H9 (cell line): ENCODE results near the gene DCAF6. TPM values are rescaled to one million over a fixed set of nuclear protein-coding genes. Genes with fewer than 3 reads are reported as not detected.

Experiments used
- DNase-seq: peaks from one replicate; pipeline ENCODE4 v3.0.0-alpha.2; 2017
- H2AFZ ChIP-seq: one replicate; pipeline ENCODE4 v1.6.1; 2013; ENCODE audit warnings: mild to moderate bottlenecking, low read length, control low read depth, moderate library complexity
- H2AK5ac ChIP-seq: 2 replicates; pipeline ENCODE4 v1.6.1; 2013; ENCODE audit warnings: low read length, control low read depth, mixed read lengths; ENCODE audit not compliant: insufficient read length
- H2BK120ac ChIP-seq: one replicate; pipeline ENCODE4 v1.6.1; 2013; ENCODE audit warnings: low read depth, mild to moderate bottlenecking, low read length, control low read depth, inconsistent platforms; ENCODE audit not compliant: poor library complexity, severe bottlenecking
- H2BK12ac ChIP-seq: 2 replicates; pipeline ENCODE4 v1.6.1; 2013; ENCODE audit warnings: low read length, control low read depth, mixed read lengths, low read depth; ENCODE audit not compliant: insufficient read length
- H2BK15ac ChIP-seq: 2 replicates; pipeline ENCODE4 v1.6.1; 2013; ENCODE audit warnings: low read depth, low read length, control low read depth
- H2BK20ac ChIP-seq: one replicate; pipeline ENCODE4 v1.6.1; 2013; ENCODE audit warnings: low read depth, mild to moderate bottlenecking, low read length, control low read depth, inconsistent platforms; ENCODE audit not compliant: poor library complexity, severe bottlenecking
- H2BK5ac ChIP-seq: 2 replicates; pipeline ENCODE4 v1.6.1; 2013; ENCODE audit warnings: low read length, control low read depth, mixed read lengths; ENCODE audit not compliant: insufficient read length
- H3K14ac ChIP-seq: 2 replicates; pipeline ENCODE4 v1.6.1; 2013; ENCODE audit warnings: low read length, control low read depth; ENCODE audit not compliant: insufficient read depth
- H3K18ac ChIP-seq: 2 replicates; pipeline ENCODE4 v1.6.1; 2013; ENCODE audit warnings: low read depth, mild to moderate bottlenecking, mixed read lengths, low read length, control low read depth; ENCODE audit not compliant: insufficient read length
- H3K23ac ChIP-seq: 2 replicates; pipeline ENCODE4 v1.6.1; 2013; ENCODE audit warnings: low read length, control low read depth, mixed read lengths, low read depth; ENCODE audit not compliant: insufficient read length
- H3K23me2 ChIP-seq: 2 replicates; pipeline ENCODE4 v1.6.1; 2013; ENCODE audit warnings: low read depth, mild to moderate bottlenecking, mixed read lengths, low read length, control low read depth; ENCODE audit not compliant: insufficient read length, poor library complexity, severe bottlenecking
- H3K27ac ChIP-seq: 2 replicates; pipeline ENCODE4 v1.5.1; 2013; ENCODE audit warnings: low read length, control low read depth, mixed read lengths, low read depth; ENCODE audit not compliant: insufficient read length
- H3K27me3 ChIP-seq: 2 replicates; pipeline ENCODE4 v1.6.1; 2013; ENCODE audit warnings: low read length, control low read depth, inconsistent platforms; ENCODE audit not compliant: insufficient read depth
- H3K4ac ChIP-seq: 2 replicates; pipeline ENCODE4 v1.6.1; 2013; ENCODE audit warnings: low read depth, mild to moderate bottlenecking, control low read depth, inconsistent platforms, low read length, moderate library complexity
- H3K4me1 ChIP-seq: 2 replicates; pipeline ENCODE4 v1.6.1; 2013; ENCODE audit warnings: low read length, control low read depth, inconsistent platforms; ENCODE audit not compliant: insufficient read depth
- H3K4me2 ChIP-seq: 2 replicates; pipeline ENCODE4 v1.6.1; 2013; ENCODE audit warnings: low read length, control low read depth, mixed read lengths; ENCODE audit not compliant: insufficient read length, insufficient read depth
- H3K56ac ChIP-seq: 2 replicates; pipeline ENCODE4 v1.6.1; 2013; ENCODE audit warnings: low read depth, mild to moderate bottlenecking, mixed read lengths, low read length, control low read depth; ENCODE audit not compliant: insufficient read length
- H3K79me1 ChIP-seq: 2 replicates; pipeline ENCODE4 v1.6.1; 2013; ENCODE audit warnings: low read depth, mild to moderate bottlenecking, moderate library complexity, low read length, control low read depth, inconsistent platforms; ENCODE audit not compliant: insufficient read depth, poor library complexity, severe bottlenecking
- H3K79me2 ChIP-seq: 2 replicates; pipeline ENCODE4 v1.6.1; 2013; ENCODE audit warnings: low read length, control low read depth, inconsistent platforms; ENCODE audit not compliant: insufficient read depth
- H3K9ac ChIP-seq: 2 replicates; pipeline ENCODE4 v1.6.1; 2013; ENCODE audit warnings: low read length, control low read depth, mixed read lengths; ENCODE audit not compliant: insufficient read length; ENCODE audit errors: extremely low read depth
- H3K9me3 ChIP-seq: one replicate; pipeline ENCODE4 v1.6.1; 2013; ENCODE audit warnings: low read depth, low read length, inconsistent platforms; ENCODE audit not compliant: control insufficient read depth
- H3T11ph ChIP-seq: one replicate; pipeline ENCODE4 v1.6.1; 2013; ENCODE audit warnings: mild to moderate bottlenecking, low read length, control low read depth, inconsistent platforms
- H4K20me1 ChIP-seq: one replicate; pipeline ENCODE4 v1.6.1; 2013; ENCODE audit not compliant: control insufficient read depth, insufficient read length, insufficient read depth
- H4K5ac ChIP-seq: 2 replicates; pipeline ENCODE4 v1.6.1; 2013; ENCODE audit warnings: low read depth, mild to moderate bottlenecking, mixed read lengths, low read length, control low read depth; ENCODE audit not compliant: insufficient read length
- H4K8ac ChIP-seq: replicated peaks from 2 replicates; pipeline ENCODE4 v1.6.1; 2013; ENCODE audit warnings: low read length, control low read depth, mixed read lengths, low read depth; ENCODE audit not compliant: insufficient read length
- H4K91ac ChIP-seq: 2 replicates; pipeline ENCODE4 v1.6.1; 2013; ENCODE audit warnings: low read depth, mild to moderate bottlenecking, moderate library complexity, mixed read lengths, low read length, control low read depth; ENCODE audit not compliant: insufficient read length
- H3K27ac Mint-ChIP-seq, 3 experiments: 2 replicates in 2 of 3; 3 replicates in 1 of 3; pipeline ENCODE4 v1.8.0; 2020 to 2021; ENCODE audit warnings: mixed read lengths in 3 of 3, mild to moderate bottlenecking in 1 of 3, moderate library complexity in 1 of 3
- H3K27me3 Mint-ChIP-seq: 2 replicates; pipeline ENCODE4 v1.8.0; 2021; ENCODE audit warnings: low read depth, mild to moderate bottlenecking, moderate library complexity, mixed read lengths
- H3K36me3 Mint-ChIP-seq, 3 experiments: 2 replicates in 2 of 3; 3 replicates in 1 of 3; pipeline ENCODE4 v1.8.0; 2020 to 2021; ENCODE audit warnings: low read depth in 3 of 3, mixed read lengths in 3 of 3; ENCODE audit not compliant: insufficient read depth in 1 of 3
- H3K4me1 Mint-ChIP-seq, 2 experiments: 2 replicates each; pipeline ENCODE4 v1.8.0; 2020; ENCODE audit warnings: mixed read lengths in 2 of 2
- H3K4me3 Mint-ChIP-seq, 2 experiments: 2 replicates in 1 of 2; 3 replicates in 1 of 2; pipeline ENCODE4 v1.8.0; 2020 to 2021; ENCODE audit warnings: mild to moderate bottlenecking in 2 of 2, mixed read lengths in 2 of 2, moderate library complexity in 1 of 2
- H3K9me3 Mint-ChIP-seq, 2 experiments: 2 replicates in 1 of 2; 3 replicates in 1 of 2; pipeline ENCODE4 v1.8.0; 2020; ENCODE audit warnings: mild to moderate bottlenecking in 2 of 2, mixed read lengths in 2 of 2, moderate library complexity in 1 of 2
- CTCF ChIP-seq: fragments of 200-600 bp; sonication (generic); conservative IDR thresholded peaks from 3 replicates; pipeline ENCODE4 v1.8.0; 2021; ENCODE audit warnings: antibody characterized with exemption, mild to moderate bottlenecking
- WGBS: extraction: QIAGEN DNeasy Blood & Tissue Kit; methylation state at CpG from one replicate; pipeline ENCODE4 v1.1.7; 2013; ENCODE audit warnings: missing lambda C conversion rate, low lambda C conversion rate, mixed read lengths; ENCODE audit not compliant: insufficient read length; ENCODE audit errors: extremely low coverage; 5-methylcytosine and 5-hydroxymethylcytosine counted together
- total RNA-seq: library from RNA; stranded (reverse); gene quantifications from 2 replicates; pipeline ENCODE4 v1.2.1, GENCODE V29; 2021

DCAF6 gene
- total RNA-seq, 1 experiment from 2014 or later: 16.0 TPM

- Mint-ChIP-seq H3K4me3 (no peak overlapping the region), H3K36me3 (peaks cover 0 to 18% (median 3%) of the 10 kb centered on the region in 3 experiments; a peak in 4 of 7 replicates), H3K27ac (peak overlapping the region in 1 of 3 experiments; percentile 50; a peak in 2 of 7 replicates), H3K27me3 (no peaks in the 10 kb centered on the region), H3K4me1 (peaks cover 17 to 22% of the 10 kb centered on the region in 2 experiments), H3K9me3 (no peaks in the 10 kb centered on the region)
- Histone ChIP-seq H4K91ac (no peak overlapping the region), H2AFZ (no peak overlapping the region), H3T11ph (no peak overlapping the region), H3K18ac (no peak overlapping the region), H2BK120ac (no peak overlapping the region), H3K27ac (no peak overlapping the region), H2BK5ac (no peak overlapping the region), H4K5ac (no peak overlapping the region), H4K20me1 (no peaks in the 10 kb centered on the region), H3K4me2 (no peak overlapping the region), H3K79me1 (no peaks in the 10 kb centered on the region), H2BK20ac (no peak overlapping the region), H2BK12ac (no peak overlapping the region), H3K23ac (no peak overlapping the region), H4K8ac (no peak overlapping the region), H3K56ac (no peak overlapping the region), H3K4me1 (0 out of 2 replicates have a peak, but pooled peaks cover 2% of the 10 kb centered on the region), H3K9me3 (no peaks in the 10 kb centered on the region), H2BK15ac (no peak overlapping the region), H3K14ac (no peak overlapping the region), H3K9ac (no peak overlapping the region), H3K23me2 (no peaks in the 10 kb centered on the region), H3K27me3 (no peaks in the 10 kb centered on the region), H3K4ac (no peak overlapping the region), H3K79me2 (no peaks in the 10 kb centered on the region), H2AK5ac (no peak overlapping the region)
- no CpG with 5 or more reads among the region's 8 CpGs for WGBS
- no peak for TF ChIP-seq CTCF
- DNase-seq: no peak
Observed at GRCh38 chr1:168106274-168106673, 169.8 kb downstream of the DCAF6 start.
